K562 (cell line): ENCODE results near the gene RGS14. TPM values are rescaled to one million over a fixed set of nuclear protein-coding genes. Genes with fewer than 3 reads are reported as not detected.

Experiments used
- CREB1 ChIP-seq, 2 experiments: sonication (generic) in 1 of 2; formaldehyde crosslinking in 1 of 2; IDR thresholded peaks; 2 replicates each; pipeline versions ENCODE4 v1.6.1 to v1.8.0; 2012 to 2022; ENCODE audit warnings: inconsistent platforms in 1 of 2, mild to moderate bottlenecking in 1 of 2, missing genetic modification reagents in 1 of 2, moderate library complexity in 1 of 2
- NFE2 ChIP-seq: IDR thresholded peaks from 2 replicates; pipeline ENCODE4 v1.6.1; 2014; ENCODE audit warnings: antibody characterized with exemption, low read depth
- NRF1 ChIP-seq, 2 experiments: fragments of 450-650 bp; IDR thresholded peaks in 1 of 2; conservative IDR thresholded peaks in 1 of 2; 2 replicates each; pipeline ENCODE4 v1.6.1; 2014; ENCODE audit warnings: mild to moderate bottlenecking in 2 of 2
- NUFIP1 ChIP-seq: fragments of 450-650 bp; IDR thresholded peaks from 2 replicates; pipeline ENCODE4 v1.6.1; 2018; ENCODE audit not compliant: partially characterized antibody
- REST ChIP-seq, 2 experiments: fragments of 450-650 bp; formaldehyde crosslinking in 1 of 2; IDR thresholded peaks; 2 replicates each; pipeline versions ENCODE4 v1.4.0 to v1.6.1; 2014 to 2020; ENCODE audit warnings: mild to moderate bottlenecking in 2 of 2, borderline replicate concordance in 1 of 2, low read depth in 1 of 2
- ZBTB7A ChIP-seq: IDR thresholded peaks from 2 replicates; pipeline ENCODE4 v1.6.1; 2011; ENCODE audit warnings: low read depth, mild to moderate bottlenecking, low read length, moderate library complexity, borderline replicate concordance; ENCODE audit not compliant: control insufficient read depth
- ZEB2 ChIP-seq: fragments of 450-650 bp; IDR thresholded peaks from 2 replicates; pipeline ENCODE4 v1.6.1; 2016
- polyA plus RNA-seq, 8 experiments: library from polyadenylated mRNA; depleted of rRNA in 4 of 8; stranded (reverse) in 5 of 8; unstranded in 3 of 8; fragments of >200 nt; fragmentation: Nextera tagmentation in 2 of 8; fragmentation: Illumina TruSeq in 1 of 8; extraction: Ambion mirVana in 2 of 8; extraction: Trizol in 1 of 8; gene quantifications; 2 replicates each; pipeline versions ENCODE4 v1.2.1 to v1.2.3, GENCODE V29; 2011 to 2014; ENCODE audit warnings: inconsistent platforms in 1 of 8, missing spikeins in 1 of 8
- total RNA-seq, 7 experiments: library from RNA; depleted of rRNA in 6 of 7; stranded (reverse); fragments of >200 nt in 6 of 7; fragmentation: Illumina TruSeq in 2 of 7; extraction: Trizol in 2 of 7; gene quantifications; 2 replicates each; pipeline versions ENCODE4 v1.2.1 to v1.2.3, GENCODE V29; 2011 to 2021; ENCODE audit warnings: low replicate concordance in 1 of 7
- TF ChIP-seq, protein P1 (sequence below): fragments of 200-800 bp; sonication (Bioruptor generic); IDR thresholded peaks from 2 replicates; pipeline ENCODE4 v1.6.1; 2017; ENCODE audit warnings: missing genetic modification characterization, missing compliant biosample characterization
- TF ChIP-seq, protein P2 (sequence below): sonication (generic); formaldehyde crosslinking; IDR thresholded peaks from 2 replicates; pipeline ENCODE4 v1.8.0; 2022; ENCODE audit warnings: mild to moderate bottlenecking, missing genetic modification reagents

The RGS14 gene
- total and polyA plus RNA-seq, 9 of the 15 experiments (the other 6 are each of a cell fraction or from before 2014, with no cell fraction given) = 0.28 to 75.9 (median 34.5) TPM

GRCh38 chr5:177403792-177404640 is 46.3 kb downstream of the RGS14 start (continued):
- TF ChIP-seq REST (IDR thresholded peaks at IDR 0.05; ENCODE audit: borderline replicate concordance) = peak; percentile 89
- TF ChIP-seq REST (CRISPR knock-in tag; IDR thresholded peaks at IDR 0.05; ENCODE audit: low read depth) = peak; percentile 58; the same call in 1 of the 2 replicates
- TF ChIP-seq NUFIP1 = peak; percentile 36
- TF ChIP-seq, protein P1, sequence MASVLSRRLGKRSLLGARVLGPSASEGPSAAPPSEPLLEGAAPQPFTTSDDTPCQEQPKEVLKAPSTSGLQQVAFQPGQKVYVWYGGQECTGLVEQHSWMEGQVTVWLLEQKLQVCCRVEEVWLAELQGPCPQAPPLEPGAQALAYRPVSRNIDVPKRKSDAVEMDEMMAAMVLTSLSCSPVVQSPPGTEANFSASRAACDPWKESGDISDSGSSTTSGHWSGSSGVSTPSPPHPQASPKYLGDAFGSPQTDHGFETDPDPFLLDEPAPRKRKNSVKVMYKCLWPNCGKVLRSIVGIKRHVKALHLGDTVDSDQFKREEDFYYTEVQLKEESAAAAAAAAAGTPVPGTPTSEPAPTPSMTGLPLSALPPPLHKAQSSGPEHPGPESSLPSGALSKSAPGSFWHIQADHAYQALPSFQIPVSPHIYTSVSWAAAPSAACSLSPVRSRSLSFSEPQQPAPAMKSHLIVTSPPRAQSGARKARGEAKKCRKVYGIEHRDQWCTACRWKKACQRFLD (CRISPR knock-in tag) = peak; percentile 78; the same call in 1 of the 2 replicates
- TF ChIP-seq ZBTB7A = peak; percentile 82
- no peak for TF ChIP-seq ZEB2
- TF ChIP-seq CREB1 (IDR thresholded peaks at IDR 0.05) = peak; percentile 29; the same call in 1 of the 2 replicates
- TF ChIP-seq CREB1 (CRISPR knock-in tag; IDR thresholded peaks at IDR 0.05) = peak; percentile 68; the same call in 1 of the 2 replicates
- peak; percentile 58 to 69 for TF ChIP-seq NRF1 (conservative IDR thresholded peaks at IDR 0.05 in 1 of 2, IDR thresholded peaks at IDR 0.05 in 1 of 2)
- TF ChIP-seq, protein P2, sequence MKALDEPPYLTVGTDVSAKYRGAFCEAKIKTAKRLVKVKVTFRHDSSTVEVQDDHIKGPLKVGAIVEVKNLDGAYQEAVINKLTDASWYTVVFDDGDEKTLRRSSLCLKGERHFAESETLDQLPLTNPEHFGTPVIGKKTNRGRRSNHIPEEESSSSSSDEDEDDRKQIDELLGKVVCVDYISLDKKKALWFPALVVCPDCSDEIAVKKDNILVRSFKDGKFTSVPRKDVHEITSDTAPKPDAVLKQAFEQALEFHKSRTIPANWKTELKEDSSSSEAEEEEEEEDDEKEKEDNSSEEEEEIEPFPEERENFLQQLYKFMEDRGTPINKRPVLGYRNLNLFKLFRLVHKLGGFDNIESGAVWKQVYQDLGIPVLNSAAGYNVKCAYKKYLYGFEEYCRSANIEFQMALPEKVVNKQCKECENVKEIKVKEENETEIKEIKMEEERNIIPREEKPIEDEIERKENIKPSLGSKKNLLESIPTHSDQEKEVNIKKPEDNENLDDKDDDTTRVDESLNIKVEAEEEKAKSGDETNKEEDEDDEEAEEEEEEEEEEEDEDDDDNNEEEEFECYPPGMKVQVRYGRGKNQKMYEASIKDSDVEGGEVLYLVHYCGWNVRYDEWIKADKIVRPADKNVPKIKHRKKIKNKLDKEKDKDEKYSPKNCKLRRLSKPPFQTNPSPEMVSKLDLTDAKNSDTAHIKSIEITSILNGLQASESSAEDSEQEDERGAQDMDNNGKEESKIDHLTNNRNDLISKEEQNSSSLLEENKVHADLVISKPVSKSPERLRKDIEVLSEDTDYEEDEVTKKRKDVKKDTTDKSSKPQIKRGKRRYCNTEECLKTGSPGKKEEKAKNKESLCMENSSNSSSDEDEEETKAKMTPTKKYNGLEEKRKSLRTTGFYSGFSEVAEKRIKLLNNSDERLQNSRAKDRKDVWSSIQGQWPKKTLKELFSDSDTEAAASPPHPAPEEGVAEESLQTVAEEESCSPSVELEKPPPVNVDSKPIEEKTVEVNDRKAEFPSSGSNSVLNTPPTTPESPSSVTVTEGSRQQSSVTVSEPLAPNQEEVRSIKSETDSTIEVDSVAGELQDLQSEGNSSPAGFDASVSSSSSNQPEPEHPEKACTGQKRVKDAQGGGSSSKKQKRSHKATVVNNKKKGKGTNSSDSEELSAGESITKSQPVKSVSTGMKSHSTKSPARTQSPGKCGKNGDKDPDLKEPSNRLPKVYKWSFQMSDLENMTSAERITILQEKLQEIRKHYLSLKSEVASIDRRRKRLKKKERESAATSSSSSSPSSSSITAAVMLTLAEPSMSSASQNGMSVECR (CRISPR knock-in tag) = peak; percentile 90
- TF ChIP-seq NFE2 = no peak
